Skeletal muscle satellite cell (primary cell): ENCODE measurements around the gene WNT1.

Source experiments
- H3K27me3 ChIP-seq: 2 replicates; pipeline ENCODE4 v1.7.0; 2013; ENCODE audit warnings: low read length; ENCODE audit not compliant: control insufficient read depth, insufficient read depth
- H3K36me3 ChIP-seq: 2 replicates; pipeline ENCODE4 v1.7.0; 2013; ENCODE audit warnings: mild to moderate bottlenecking, control low read depth, low read length; ENCODE audit not compliant: insufficient read depth
- H3K4me1 ChIP-seq: 2 replicates; pipeline ENCODE4 v1.7.0; 2013; ENCODE audit warnings: low read length; ENCODE audit not compliant: control insufficient read depth, insufficient read depth
- H3K4me2 ChIP-seq: 2 replicates; pipeline ENCODE4 v1.7.0; 2013; ENCODE audit warnings: mild to moderate bottlenecking, low read length
- H3K4me3 ChIP-seq: 2 replicates; pipeline ENCODE4 v1.7.0; 2013; ENCODE audit warnings: low read length
- H3K9ac ChIP-seq: 2 replicates; pipeline ENCODE4 v1.7.0; 2013; ENCODE audit warnings: mild to moderate bottlenecking, low read depth, low read length, moderate library complexity
- H3K9me3 ChIP-seq: replicated peaks from 2 replicates; pipeline ENCODE4 v1.7.0; 2013; ENCODE audit warnings: mild to moderate bottlenecking, control low read depth, low read length

Gene WNT1

GRCh38 chr12:49018261-49019119 is 40.4 kb downstream of the WNT1 start, which contains the start of gene PRKAG1:
TSS of gene PRKAG1 (minus strand) at chr12:49018776. CDS start at chr12:49018740, 36 bp downstream.
- no peaks in the 10 kb centered on the region for H3K27me3 ChIP-seq
- peak within 1 kb of the TSS; percentile 81 for H3K4me2 ChIP-seq
- H3K4me3 ChIP-seq, result peak within 1 kb of the TSS; percentile 90
- H3K36me3 ChIP-seq, result peaks cover 20% of the 10 kb centered on the region
- H3K4me1 ChIP-seq, result peaks cover 22% of the 10 kb centered on the region
- H3K9me3 ChIP-seq, result no peaks in the 10 kb centered on the region
- H3K9ac ChIP-seq, result peak within 1 kb of the TSS; percentile 97

DNA sequence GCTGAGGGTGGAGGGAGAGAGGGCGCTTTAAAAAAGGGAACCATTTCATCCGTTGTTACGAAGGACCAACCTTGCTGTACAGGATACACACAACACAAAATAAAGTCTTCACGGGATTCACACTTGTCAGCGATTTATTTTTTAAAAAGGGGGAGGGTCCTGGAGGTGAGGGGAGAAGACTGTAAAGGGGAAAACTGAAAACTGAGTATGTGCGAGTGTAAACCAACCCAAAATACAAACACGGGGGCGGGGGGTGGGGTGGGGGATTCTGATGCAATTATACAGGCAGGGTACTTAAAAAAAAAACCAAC is 41.0 kb downstream of the WNT1 start:
- H3K4me1 ChIP-seq, result peaks cover 22% of the 10 kb centered on the region
- H3K9me3 ChIP-seq, result no peaks in the 10 kb centered on the region
- H3K4me2 ChIP-seq, result peak overlapping the region; percentile 81
- peak overlapping the region; percentile 97 for H3K9ac ChIP-seq
- peak overlapping the region; percentile 90 for H3K4me3 ChIP-seq
- no peaks in the 10 kb centered on the region for H3K27me3 ChIP-seq
- peaks cover 25% of the 10 kb centered on the region for H3K36me3 ChIP-seq

DNA sequence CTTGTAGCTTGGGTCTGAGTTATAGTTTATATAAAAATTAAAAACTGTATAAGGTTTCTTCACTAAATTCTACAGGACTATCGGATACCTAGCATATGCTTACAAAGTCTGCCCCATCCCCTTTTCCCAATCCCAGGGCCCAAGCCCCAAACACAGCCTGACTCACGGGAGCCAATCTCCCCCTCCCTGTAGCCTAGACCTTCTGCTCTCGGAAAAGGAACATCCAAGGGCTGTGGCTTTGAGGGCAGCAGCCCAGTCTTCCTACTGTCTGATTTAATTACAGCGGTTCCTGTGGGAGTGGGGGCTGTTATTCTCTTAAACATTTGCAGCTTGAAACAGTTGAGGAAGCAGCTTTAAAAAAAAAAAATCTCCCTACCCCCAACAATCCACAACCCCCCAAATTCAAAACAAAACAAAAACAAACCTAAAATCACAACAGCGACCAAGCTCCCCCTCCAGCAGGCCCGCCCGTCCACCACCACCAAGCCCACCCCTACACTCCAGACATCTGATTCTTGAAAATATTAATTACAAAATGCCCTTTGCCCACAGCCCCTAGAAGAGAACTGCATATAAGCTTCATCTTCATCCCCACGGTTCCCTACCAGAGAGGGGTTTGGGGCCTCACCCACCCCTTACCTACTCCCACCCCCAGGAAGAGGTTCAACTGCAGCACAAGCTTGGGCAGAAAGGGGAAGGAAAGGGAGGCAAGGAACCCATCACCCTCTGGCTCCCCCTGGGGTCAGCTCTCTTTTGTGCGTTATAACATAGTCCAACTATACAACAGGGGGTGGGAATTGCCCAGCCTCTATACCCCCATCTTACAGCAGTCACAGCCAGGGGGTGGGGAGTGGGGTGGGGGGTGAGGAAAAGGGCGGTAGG is 41.6 kb downstream of the WNT1 start:
- Histone ChIP-seq H3K4me2 (peak overlapping the region; percentile 81), H3K9me3 (no peaks in the 10 kb centered on the region), H3K36me3 (peaks cover 31% of the 10 kb centered on the region), H3K4me3 (no peak overlapping the region), H3K9ac (peak overlapping the region; percentile 97), H3K4me1 (peaks cover 22% of the 10 kb centered on the region), H3K27me3 (no peaks in the 10 kb centered on the region)

DNA sequence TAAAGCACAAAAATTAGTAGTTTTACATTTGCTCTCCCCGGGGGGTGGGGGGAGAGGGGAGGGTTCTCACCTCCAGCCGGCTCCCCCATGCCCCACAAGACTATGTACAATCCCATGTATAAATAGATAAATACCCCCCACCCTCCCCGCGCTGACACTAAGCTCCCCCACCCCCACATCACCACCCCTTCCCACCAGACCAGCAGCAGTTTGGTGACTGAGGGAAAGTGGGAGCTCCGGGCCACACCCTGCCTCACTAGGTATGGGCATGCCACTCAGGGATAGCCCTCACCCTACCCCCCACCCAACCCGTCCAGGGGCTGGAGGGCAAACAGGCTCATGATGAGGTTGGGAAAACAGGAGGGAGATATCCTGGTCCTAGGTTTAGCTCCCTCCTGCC is 42.3 kb downstream of the WNT1 start:
- Histone ChIP-seq H3K27me3 (no peaks in the 10 kb centered on the region), H3K4me1 (peaks cover 22% of the 10 kb centered on the region), H3K9me3 (no peaks in the 10 kb centered on the region), H3K4me3 (no peak overlapping the region), H3K4me2 (no peak overlapping the region), H3K9ac (no peak overlapping the region), H3K36me3 (peaks cover 38% of the 10 kb centered on the region)

DNA sequence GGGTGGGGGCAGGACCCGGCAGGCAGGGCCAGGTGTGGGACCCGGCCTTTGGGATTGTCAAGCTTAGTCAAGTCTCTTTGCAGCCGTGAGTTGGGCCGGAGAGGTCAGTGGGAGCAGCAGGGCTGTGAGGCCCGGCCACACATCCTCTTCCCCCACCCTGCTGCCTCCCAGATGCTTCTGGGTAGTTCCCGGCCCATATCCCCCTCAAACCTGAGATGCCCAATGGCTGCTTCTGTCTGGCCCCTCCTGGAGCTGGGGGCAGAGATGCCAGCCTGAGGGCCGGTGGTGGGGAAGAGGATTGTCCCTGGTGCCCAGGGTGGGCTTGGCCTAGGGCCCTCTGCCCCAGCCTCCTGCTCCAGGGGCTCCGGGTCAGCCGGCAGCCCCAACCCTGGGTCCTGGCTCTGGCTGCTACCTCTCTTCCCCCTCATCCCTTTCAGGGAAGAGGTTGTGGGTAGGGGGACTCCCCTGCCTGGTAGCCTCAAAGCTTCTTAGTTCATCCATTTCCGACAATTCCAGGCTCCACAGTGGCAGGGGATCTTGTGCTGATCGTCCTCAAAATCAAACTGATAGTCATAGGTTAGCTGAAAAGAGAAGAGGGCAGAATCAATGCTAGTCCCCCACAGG is 43.3 kb downstream of the WNT1 start:
- peaks cover 22% of the 10 kb centered on the region for H3K4me1 ChIP-seq
- no peak overlapping the region for H3K4me3 ChIP-seq
- no peaks in the 10 kb centered on the region for H3K27me3 ChIP-seq
- H3K4me2 ChIP-seq, result no peak overlapping the region
- H3K9ac ChIP-seq, result no peak overlapping the region
- H3K36me3 ChIP-seq, result peaks cover 48% of the 10 kb centered on the region
- no peaks in the 10 kb centered on the region for H3K9me3 ChIP-seq

DNA sequence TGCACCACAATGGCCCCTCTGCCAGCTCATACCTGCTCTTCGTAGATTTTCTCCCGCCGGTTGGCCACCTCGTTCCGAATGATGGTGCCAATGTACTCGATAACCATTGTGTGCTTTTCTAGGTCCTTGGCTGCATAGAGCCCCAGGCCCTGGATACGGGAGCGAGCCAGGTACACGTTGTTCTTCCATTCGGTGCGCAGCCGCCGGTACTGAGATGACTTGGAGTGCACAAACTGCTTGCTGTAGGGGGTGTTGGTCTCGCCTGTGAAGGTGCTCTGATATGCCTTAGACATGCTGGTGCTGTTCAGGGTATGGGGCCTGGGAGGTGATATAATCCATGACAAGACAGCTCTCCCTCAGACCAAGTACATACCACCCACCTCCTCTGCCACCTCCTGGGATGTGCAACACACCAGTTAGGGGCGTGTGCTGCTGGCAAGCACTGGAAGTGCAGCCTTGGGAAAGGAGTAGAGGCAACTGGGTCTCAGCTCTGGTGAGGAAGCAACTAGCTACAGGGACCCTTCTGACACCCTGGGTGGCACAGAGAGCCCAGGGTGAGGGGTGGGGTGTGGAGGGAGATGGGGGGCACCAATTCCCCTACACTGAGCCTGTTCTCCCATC is 44.5 kb downstream of the WNT1 start:
- no peak overlapping the region for H3K4me3 ChIP-seq
- H3K27me3 ChIP-seq, result no peaks in the 10 kb centered on the region
- H3K4me1 ChIP-seq, result peaks cover 14% of the 10 kb centered on the region
- H3K9ac ChIP-seq, result no peak overlapping the region
- no peaks in the 10 kb centered on the region for H3K9me3 ChIP-seq
- H3K4me2 ChIP-seq, result no peak overlapping the region
- H3K36me3 ChIP-seq, result peaks cover 53% of the 10 kb centered on the region

- H3K9ac ChIP-seq, result no peak overlapping the region
- H3K9me3 ChIP-seq, result no peaks in the 10 kb centered on the region
- H3K36me3 ChIP-seq, result peaks cover 65% of the 10 kb centered on the region
- no peaks in the 10 kb centered on the region for H3K27me3 ChIP-seq
- H3K4me3 ChIP-seq, result no peak overlapping the region
- H3K4me1 ChIP-seq, result peaks cover 11% of the 10 kb centered on the region
- H3K4me2 ChIP-seq, result no peak overlapping the region
These were observed 45.7 kb downstream of the WNT1 start for GRCh38 chr12:49023812-49024211.

DNA sequence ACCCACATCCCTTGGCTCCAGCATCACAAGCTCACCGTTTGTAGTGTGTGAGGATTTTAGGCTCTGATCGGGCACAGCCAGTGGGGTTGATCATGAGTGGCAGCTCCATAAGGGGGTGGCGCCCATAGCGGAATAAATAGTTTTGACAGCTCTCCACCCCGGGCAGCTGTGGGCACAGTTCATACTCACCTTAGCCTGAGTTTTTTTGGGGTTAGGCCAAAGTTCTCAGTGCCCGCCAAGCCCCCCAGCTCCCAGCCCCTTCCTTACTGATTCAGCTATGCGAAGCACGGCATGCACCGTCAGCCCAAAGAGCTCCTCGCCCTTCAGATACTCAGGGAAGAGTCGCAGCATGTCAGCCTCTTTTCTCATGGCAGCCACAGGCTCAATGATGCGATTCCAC is 46.4 kb downstream of the WNT1 start:
- Histone ChIP-seq H3K9me3 (no peaks in the 10 kb centered on the region), H3K4me2 (no peak overlapping the region), H3K4me1 (peaks cover 4% of the 10 kb centered on the region), H3K4me3 (no peak overlapping the region), H3K27me3 (no peaks in the 10 kb centered on the region), H3K36me3 (peaks cover 72% of the 10 kb centered on the region), H3K9ac (no peak overlapping the region)

DNA sequence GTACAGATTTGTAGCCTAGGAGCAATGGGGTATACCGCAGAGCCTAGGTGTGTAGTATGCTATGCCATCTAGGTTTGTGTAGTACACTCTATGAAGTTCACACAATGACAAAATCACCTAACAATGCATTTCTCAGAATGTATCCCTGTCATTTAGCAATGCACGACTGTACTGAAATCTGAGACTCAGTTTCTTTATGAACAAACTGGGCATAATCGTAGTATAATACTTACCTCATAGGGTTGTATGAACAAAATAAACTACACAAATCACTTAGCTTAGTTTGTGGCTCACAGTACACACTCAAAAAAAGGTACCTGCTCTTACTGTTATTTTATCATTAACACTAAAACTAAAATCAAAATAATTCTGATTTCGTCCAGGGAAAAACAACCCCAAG is 47.3 kb downstream of the WNT1 start:
- Histone ChIP-seq H3K4me1 (no peaks in the 10 kb centered on the region), H3K9ac (no peak overlapping the region), H3K4me3 (no peak overlapping the region), H3K36me3 (peaks cover 81% of the 10 kb centered on the region), H3K27me3 (no peaks in the 10 kb centered on the region), H3K4me2 (no peak overlapping the region), H3K9me3 (no peaks in the 10 kb centered on the region)

- Histone ChIP-seq H3K4me2 (no peak overlapping the region), H3K36me3 (peaks cover 87% of the 10 kb centered on the region), H3K4me3 (no peak overlapping the region), H3K27me3 (no peaks in the 10 kb centered on the region), H3K4me1 (no peaks in the 10 kb centered on the region), H3K9ac (no peak overlapping the region), H3K9me3 (no peaks in the 10 kb centered on the region)
These were observed 48.0 kb downstream of the WNT1 start for GRCh38 chr12:49026101-49026500.
